Body of pancreas (tissue), 4 donors: ENCODE results near the gene TSPAN18. TPM values are rescaled to one million over a fixed set of nuclear protein-coding genes. Genes with fewer than 3 reads are reported as not detected.

Source experiments
- ATAC-seq: fragments of 150-250 bp; one replicate; pipeline ENCODE4 v1.9.1; 2016
- DNase-seq, 4 donors: peaks; one replicate each; pipeline ENCODE4 v3.0.0-alpha.2; 2019
- H3K27ac ChIP-seq, 4 donors: fragments of 200-600 bp; sonication (generic); 1 replicate in 3 of 4; 2 replicates in 1 of 4; pipeline versions ENCODE4 v1.5.1 to v1.6.1; 2016 to 2019; ENCODE audit warnings: mild to moderate bottlenecking in 1 of 4, mixed read lengths in 1 of 4, moderate library complexity in 1 of 4
- H3K27me3 ChIP-seq, 2 donors: fragments of 200-600 bp; sonication (generic); one replicate each; pipeline ENCODE4 v1.6.0; 2016; ENCODE audit warnings: mild to moderate bottlenecking in 1 of 2
- H3K36me3 ChIP-seq, 2 donors: fragments of 200-600 bp; sonication (generic); replicated peaks in 1 of 2; 2 replicates each; pipeline ENCODE4 v1.5.1; 2016; ENCODE audit warnings: low read depth in 2 of 2; ENCODE audit not compliant: insufficient read depth in 1 of 2
- H3K4me1 ChIP-seq: fragments of 200-600 bp; sonication (generic); one replicate; pipeline ENCODE4 v1.6.0; 2016
- H3K4me3 ChIP-seq, 2 donors: fragments of 200-600 bp; sonication (generic); 1 replicate in 1 of 2; 2 replicates in 1 of 2; pipeline ENCODE4 v1.5.1; 2016 to 2019
- H3K9me3 ChIP-seq, 3 donors: fragments of 200-600 bp; sonication (generic); 1 replicate in 2 of 3; 2 replicates in 1 of 3; pipeline ENCODE4 v1.5.1; 2016
- POLR2A ChIP-seq, 3 donors: fragments of 450-650 bp; IDR thresholded peaks; one replicate each; pipeline ENCODE4 v1.6.1; 2016; ENCODE audit warnings: antibody characterized with exemption in 3 of 3, mild to moderate bottlenecking in 2 of 3
- WGBS, 2 donors: methylation state at CpG; one replicate each; pipeline ENCODE4 v1.1.5; 2017; 5-methylcytosine and 5-hydroxymethylcytosine counted together
- intact Hi-C: fragments of 100-400 bp; cut with DNase I; formaldehyde crosslinking; loops from one replicate; pipeline ENCODE4 v1.15.1; 2023
- total RNA-seq, 2 donors: library from RNA; depleted of rRNA; stranded (reverse); fragments of >200 nt; gene quantifications; one replicate each; pipeline ENCODE4 v1.1.0, GENCODE V29; 2016
- TF ChIP-seq, protein P1 (sequence below), 7 experiments: fragments of 450-650 bp in 4 of 7; fragments of 200-600 bp in 3 of 7; sonication (generic) in 3 of 7; IDR thresholded peaks; one replicate each; pipeline ENCODE4 v1.5.1; 2016 to 2019; ENCODE audit warnings: antibody characterized with exemption in 7 of 7

The TSPAN18 gene
- total RNA-seq, 2 donors from 2014 or later: 2.1 to 3.0 TPM

DNA sequence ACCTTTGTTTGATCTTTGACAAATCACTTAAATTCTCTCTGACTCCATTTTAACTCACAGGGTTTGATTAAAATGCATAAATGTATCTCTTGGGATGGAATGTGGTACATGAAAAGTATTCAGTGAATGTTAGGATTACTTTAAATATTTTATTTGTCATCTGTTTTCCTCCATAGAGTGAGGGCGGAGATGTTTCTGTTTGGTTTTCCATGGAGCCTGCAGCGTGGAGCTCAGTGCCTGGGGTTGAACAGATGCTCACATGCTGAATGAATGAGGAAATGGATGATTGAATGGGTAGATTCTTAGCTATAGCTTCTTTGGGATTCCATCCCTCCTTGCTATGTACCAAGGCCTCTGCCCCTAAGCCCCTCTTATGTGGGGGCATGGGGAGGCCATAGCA lies 10.0 kb downstream of the TSPAN18 start:
- Histone ChIP-seq H3K4me3 (no peak overlapping the region), H3K36me3 (no peaks in the 10 kb centered on the region), H3K9me3 (no peaks in the 10 kb centered on the region), H3K27ac (no peak overlapping the region), H3K4me1 (no peaks in the 10 kb centered on the region), H3K27me3 (no peaks in the 10 kb centered on the region)
- WGBS, 2 donors: 84 to 95% methylated on average over 2 of the region's 2 CpGs
- DNase-seq (no peak), ATAC-seq (no peak)
- TF ChIP-seq, protein P1, sequence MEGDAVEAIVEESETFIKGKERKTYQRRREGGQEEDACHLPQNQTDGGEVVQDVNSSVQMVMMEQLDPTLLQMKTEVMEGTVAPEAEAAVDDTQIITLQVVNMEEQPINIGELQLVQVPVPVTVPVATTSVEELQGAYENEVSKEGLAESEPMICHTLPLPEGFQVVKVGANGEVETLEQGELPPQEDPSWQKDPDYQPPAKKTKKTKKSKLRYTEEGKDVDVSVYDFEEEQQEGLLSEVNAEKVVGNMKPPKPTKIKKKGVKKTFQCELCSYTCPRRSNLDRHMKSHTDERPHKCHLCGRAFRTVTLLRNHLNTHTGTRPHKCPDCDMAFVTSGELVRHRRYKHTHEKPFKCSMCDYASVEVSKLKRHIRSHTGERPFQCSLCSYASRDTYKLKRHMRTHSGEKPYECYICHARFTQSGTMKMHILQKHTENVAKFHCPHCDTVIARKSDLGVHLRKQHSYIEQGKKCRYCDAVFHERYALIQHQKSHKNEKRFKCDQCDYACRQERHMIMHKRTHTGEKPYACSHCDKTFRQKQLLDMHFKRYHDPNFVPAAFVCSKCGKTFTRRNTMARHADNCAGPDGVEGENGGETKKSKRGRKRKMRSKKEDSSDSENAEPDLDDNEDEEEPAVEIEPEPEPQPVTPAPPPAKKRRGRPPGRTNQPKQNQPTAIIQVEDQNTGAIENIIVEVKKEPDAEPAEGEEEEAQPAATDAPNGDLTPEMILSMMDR (IDR thresholded peaks at IDR 0.05): no peak
- TF ChIP-seq POLR2A (IDR thresholded peaks at IDR 0.05): no peak
- intact Hi-C loops: no loop called here

DNA sequence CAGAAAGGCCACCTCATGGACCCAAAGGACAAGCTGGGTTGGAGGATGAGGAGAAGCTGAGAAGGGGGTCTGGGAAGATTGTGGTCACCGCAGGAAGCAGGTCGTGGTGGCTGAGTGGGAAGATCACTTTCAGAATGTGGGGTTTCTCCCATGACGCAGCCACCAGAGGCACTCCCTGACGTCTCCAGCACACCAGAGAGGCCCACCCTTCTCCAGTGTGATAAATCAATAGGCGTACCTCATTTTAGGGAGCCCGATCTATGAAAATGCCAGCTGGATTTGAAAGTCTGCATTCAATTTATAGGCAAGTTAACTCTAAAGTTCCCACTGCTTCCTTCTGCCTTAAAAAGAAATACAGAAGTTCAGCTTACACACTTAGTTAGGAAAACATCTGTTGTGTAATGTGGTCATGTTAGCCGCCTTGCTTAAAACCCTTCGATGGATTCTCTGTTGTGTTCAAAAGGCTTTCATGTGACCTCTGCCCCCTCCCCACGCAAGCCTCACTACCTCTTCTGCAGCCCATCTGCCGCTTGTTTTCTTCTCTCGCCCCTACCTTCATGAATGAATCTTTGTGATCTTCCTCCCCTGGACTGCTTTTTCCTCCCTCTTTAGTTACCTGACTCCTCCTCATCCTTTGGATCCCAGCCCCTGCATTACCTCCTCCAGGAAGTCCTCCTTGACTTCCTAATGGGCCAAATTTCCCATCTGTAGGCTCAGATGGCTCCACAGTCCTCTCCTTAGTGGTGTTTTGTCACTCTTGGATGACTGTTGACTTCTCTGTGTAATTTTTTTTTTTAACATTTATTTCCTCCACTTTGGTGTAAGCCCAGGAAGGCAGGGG lies 10.7 kb downstream of the TSPAN18 start:
- WGBS, 2 donors: 57 to 69% methylated on average over 11 of the region's 11 CpGs
- Histone ChIP-seq H3K36me3 (no peaks in the 10 kb centered on the region), H3K27ac (no peak overlapping the region), H3K4me3 (no peak overlapping the region), H3K9me3 (no peaks in the 10 kb centered on the region), H3K4me1 (no peaks in the 10 kb centered on the region), H3K27me3 (no peaks in the 10 kb centered on the region)
- TF ChIP-seq POLR2A (IDR thresholded peaks at IDR 0.05): no peak
- TF ChIP-seq, protein P1 (IDR thresholded peaks at IDR 0.05): no peak
- intact Hi-C loops: no loop called here
- no peak for DNase-seq
- ATAC-seq: no peak

DNA sequence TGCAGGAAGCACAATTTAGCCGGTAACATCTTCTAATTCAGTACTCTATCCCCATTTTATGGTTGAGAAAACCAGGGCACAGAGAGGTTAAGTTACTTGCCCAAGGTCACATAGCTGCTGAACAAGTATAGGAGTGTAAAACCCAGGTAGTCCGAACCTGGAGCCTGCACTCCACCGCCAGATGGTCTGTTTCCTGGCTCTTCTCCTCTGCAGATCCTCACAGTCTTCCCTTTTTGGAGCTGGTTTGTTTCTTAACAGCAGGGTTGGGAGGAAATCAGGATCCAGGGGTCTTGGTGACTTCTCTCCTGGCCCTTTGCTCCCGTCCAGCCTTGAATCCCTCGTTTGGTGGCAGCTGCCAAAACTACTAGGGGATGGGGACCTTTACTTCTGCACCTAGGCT lies 12.0 kb downstream of the TSPAN18 start:
- Histone ChIP-seq H3K27me3 (no peaks in the 10 kb centered on the region), H3K9me3 (no peaks in the 10 kb centered on the region), H3K4me1 (no peaks in the 10 kb centered on the region), H3K4me3 (no peak overlapping the region), H3K36me3 (no peaks in the 10 kb centered on the region), H3K27ac (no peak overlapping the region)
- intact Hi-C loops: no loop called here
- ATAC-seq (no peak), DNase-seq (no peak)
- 51 to 56% methylated on average over 5 of the region's 5 CpGs for WGBS, 2 donors
- TF ChIP-seq, protein P1 (IDR thresholded peaks at IDR 0.05): no peak
- TF ChIP-seq POLR2A (IDR thresholded peaks at IDR 0.05): no peak

DNA sequence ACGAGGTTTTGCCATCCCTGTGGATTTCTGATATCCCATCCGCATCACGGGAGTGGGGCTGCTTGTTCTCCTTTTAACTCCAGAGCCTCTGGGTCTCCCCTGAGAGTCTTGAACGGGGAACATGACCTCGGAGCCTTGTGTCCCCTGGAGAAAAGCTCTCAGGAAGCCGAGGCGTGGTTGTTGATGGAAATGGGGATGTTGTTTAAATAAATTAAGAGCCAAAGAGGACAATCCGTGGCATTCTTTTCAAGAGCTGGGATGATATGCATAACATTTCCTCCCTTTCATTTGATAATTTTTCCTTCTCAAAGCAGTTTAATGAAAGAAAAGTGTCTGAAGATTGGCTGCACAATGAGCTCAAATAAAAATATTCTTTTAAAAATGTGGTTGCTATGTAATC lies 14.2 kb downstream of the TSPAN18 start:
- TF ChIP-seq POLR2A (IDR thresholded peaks at IDR 0.05): no peak
- TF ChIP-seq, protein P1 (IDR thresholded peaks at IDR 0.05): no peak
- no peaks in the 10 kb centered on the region for H3K9me3 ChIP-seq
- H3K4me3 ChIP-seq: no peak overlapping the region
- DNase-seq: no peak
- WGBS, 2 donors: 59 to 62% methylated on average over 8 of the region's 8 CpGs
- no peaks in the 10 kb centered on the region for H3K27me3 ChIP-seq
- no peak for ATAC-seq
- no peaks in the 10 kb centered on the region for H3K36me3 ChIP-seq
- H3K4me1 ChIP-seq: no peaks in the 10 kb centered on the region
- intact Hi-C loops: no loop called here
- H3K27ac ChIP-seq: no peak overlapping the region

DNA sequence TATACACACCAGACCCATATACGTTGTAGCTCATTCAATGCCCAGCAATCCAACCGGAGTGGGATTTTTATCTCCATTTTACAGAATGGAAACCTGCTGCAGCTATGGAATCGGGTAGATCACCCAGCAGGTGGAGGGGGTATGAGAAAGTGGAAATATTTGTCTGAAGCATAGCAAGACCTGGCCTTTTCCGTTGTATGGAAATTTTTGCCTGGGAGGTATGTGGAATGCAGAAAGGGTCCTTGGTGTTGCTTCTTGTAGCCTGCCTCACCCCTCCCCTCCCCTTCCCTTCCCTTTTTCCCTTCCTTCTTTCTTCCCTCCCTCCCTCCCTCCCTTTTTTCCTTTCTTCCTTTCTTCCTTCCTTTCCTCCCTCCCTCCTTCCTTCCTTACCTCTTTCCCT lies 15.2 kb downstream of the TSPAN18 start:
- Histone ChIP-seq H3K9me3 (no peaks in the 10 kb centered on the region), H3K4me1 (no peaks in the 10 kb centered on the region), H3K4me3 (no peak overlapping the region), H3K27me3 (no peaks in the 10 kb centered on the region), H3K27ac (no peak overlapping the region), H3K36me3 (no peaks in the 10 kb centered on the region)
- 63 to 80% methylated on average over 4 of the region's 4 CpGs for WGBS, 2 donors
- intact Hi-C loops: no loop called here
- ATAC-seq (no peak), DNase-seq (no peak)
- TF ChIP-seq, protein P1 (IDR thresholded peaks at IDR 0.05): no peak
- no peak for TF ChIP-seq POLR2A (IDR thresholded peaks at IDR 0.05)
